ENCODE results near the gene SOCS4. TPM values are rescaled to one million over a fixed set of nuclear protein-coding genes. Genes with fewer than 3 reads are reported as not detected.
"Not testable (repeated sequence)": the region's sequence is repeated elsewhere in the genome, so short reads cannot be mapped to it uniquely, and the experiment has no call there.

Gene SOCS4
- total RNA-seq, 1 donor from 2014 or later = 18.6 TPM

- no peak for DNase-seq (ENCODE audit: low read depth)
- no peak for TF ChIP-seq CTCF (IDR thresholded peaks at IDR 0.05; ENCODE audit: insufficient read depth, low read length, poor library complexity, severe bottlenecking)
- Histone ChIP-seq H3K36me3 (ENCODE audit: control insufficient read depth, insufficient read depth, low read length) (no peaks in the 10 kb centered on the region), H3K27me3 (ENCODE audit: control insufficient read depth, insufficient read depth, low read length) (no peaks in the 10 kb centered on the region), H3K4me3 (ENCODE audit: low read depth, low read length) (no peak overlapping the region)
Measured at GRCh38 chr14:55073856-55074255, 46.8 kb downstream of the SOCS4 start.

DNA sequence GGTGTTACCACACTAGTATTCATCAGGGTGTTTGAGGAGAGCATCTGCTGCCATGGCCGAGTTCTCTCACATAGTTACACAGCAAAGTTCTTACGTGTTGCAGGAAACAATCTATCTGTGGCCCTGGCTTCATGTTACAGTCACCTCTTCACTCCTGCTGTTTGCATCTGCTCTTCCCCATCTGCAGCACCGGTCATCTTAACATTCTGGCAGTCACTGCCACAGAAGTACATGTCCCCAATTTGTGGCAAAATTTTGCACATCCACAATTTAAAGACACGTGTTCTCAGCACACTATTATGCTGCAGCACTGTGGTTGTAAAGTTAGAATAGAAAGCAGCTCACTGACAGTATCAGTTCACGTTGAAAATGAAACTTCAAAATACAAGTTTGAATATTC is 47.6 kb downstream of the SOCS4 start:
- no peak for TF ChIP-seq CTCF (IDR thresholded peaks at IDR 0.05; ENCODE audit: insufficient read depth, low read length, poor library complexity, severe bottlenecking)
- Histone ChIP-seq H3K4me3 (ENCODE audit: low read depth, low read length) (no peak overlapping the region), H3K27me3 (ENCODE audit: control insufficient read depth, insufficient read depth, low read length) (no peaks in the 10 kb centered on the region), H3K36me3 (ENCODE audit: control insufficient read depth, insufficient read depth, low read length) (no peaks in the 10 kb centered on the region)
- DNase-seq (ENCODE audit: low read depth) = no peak

DNA sequence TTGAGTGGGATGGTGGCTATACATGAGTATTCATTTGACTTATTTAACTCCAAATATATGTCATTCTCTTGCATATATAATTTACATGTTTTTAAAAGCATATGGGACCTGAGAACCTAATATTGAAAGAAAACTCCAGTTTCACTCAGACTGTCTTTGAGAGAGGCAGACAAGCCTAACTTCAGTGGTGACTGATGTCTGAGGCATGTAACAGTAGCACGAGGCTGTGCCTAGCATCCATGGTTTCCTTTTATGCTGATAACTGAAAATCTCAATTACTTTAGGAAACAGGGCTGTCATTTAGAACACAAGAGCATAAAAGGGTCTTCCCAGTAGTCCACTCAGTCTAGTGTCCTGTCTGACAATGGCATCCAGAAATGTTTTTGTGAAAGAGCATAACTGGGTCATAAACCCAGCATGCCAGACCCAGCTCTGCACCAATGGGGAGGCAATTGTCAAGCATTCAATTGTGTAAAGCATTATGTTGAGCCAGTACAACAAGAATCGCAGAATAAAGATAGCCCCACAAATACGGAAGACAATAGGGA is 48.7 kb downstream of the SOCS4 start:
- DNase-seq (ENCODE audit: low read depth) = no peak
- H3K4me3 ChIP-seq (ENCODE audit: low read depth, low read length) = no peak overlapping the region
- TF ChIP-seq CTCF (IDR thresholded peaks at IDR 0.05; ENCODE audit: insufficient read depth, low read length, poor library complexity, severe bottlenecking) = no peak

GRCh38 chr14:55077170-55078151 is 50.4 kb downstream of the SOCS4 start:
- Histone ChIP-seq H3K27me3 (ENCODE audit: control insufficient read depth, insufficient read depth, low read length) (no peaks in the 10 kb centered on the region), H3K36me3 (ENCODE audit: control insufficient read depth, insufficient read depth, low read length) (no peaks in the 10 kb centered on the region), H3K4me3 (ENCODE audit: low read depth, low read length) (no peak overlapping the region)
- TF ChIP-seq CTCF (IDR thresholded peaks at IDR 0.05; ENCODE audit: insufficient read depth, low read length, poor library complexity, severe bottlenecking) = no peak
- DNase-seq (ENCODE audit: low read depth) = no peak

More for the DNA sequence above, 48.7 kb downstream of the SOCS4 start:
- Histone ChIP-seq H3K36me3 (ENCODE audit: control insufficient read depth, insufficient read depth, low read length) (no peaks in the 10 kb centered on the region), H3K27me3 (ENCODE audit: control insufficient read depth, insufficient read depth, low read length) (no peaks in the 10 kb centered on the region)

DNA sequence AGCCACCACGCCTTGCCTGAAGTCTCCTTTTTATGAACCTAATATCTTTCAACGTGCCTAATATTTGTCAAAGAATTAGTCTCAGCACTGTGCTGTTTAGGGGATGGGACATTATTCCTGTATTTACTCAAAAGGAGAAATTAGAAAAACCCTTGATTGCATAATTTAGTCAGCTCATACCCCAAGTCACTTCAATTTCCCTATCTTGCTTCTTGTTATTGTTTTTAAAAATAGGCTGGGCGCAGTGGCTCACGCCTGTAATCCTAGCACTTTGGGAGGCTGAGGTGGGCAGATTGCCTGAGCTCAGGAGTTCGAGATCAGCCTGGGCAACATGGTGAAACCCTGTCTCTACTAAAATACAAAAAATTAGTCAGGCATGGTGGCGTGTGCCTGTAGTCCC is 52.9 kb downstream of the SOCS4 start:
- not testable (repeated sequence) for DNase-seq (ENCODE audit: low read depth); H3K27me3 ChIP-seq (ENCODE audit: control insufficient read depth, insufficient read depth, low read length); H3K4me3 ChIP-seq (ENCODE audit: low read depth, low read length); H3K36me3 ChIP-seq (ENCODE audit: control insufficient read depth, insufficient read depth, low read length)

GRCh38 chr14:55084401-55085059 is 57.5 kb downstream of the SOCS4 start:
- TF ChIP-seq CTCF (IDR thresholded peaks at IDR 0.05; ENCODE audit: insufficient read depth, low read length, poor library complexity, severe bottlenecking) = no peak
- Histone ChIP-seq H3K36me3 (ENCODE audit: control insufficient read depth, insufficient read depth, low read length) (no peaks in the 10 kb centered on the region), H3K27me3 (ENCODE audit: control insufficient read depth, insufficient read depth, low read length) (no peaks in the 10 kb centered on the region), H3K4me3 (ENCODE audit: low read depth, low read length) (no peak overlapping the region)
- no peak for DNase-seq (ENCODE audit: low read depth)
